Fibroblast of upper back skin (primary cell): ENCODE data around the gene POC5.
"Not testable (repeated sequence)": the region's sequence is repeated elsewhere in the genome, so short reads cannot be mapped to it uniquely, and the experiment has no call there.

Source experiments
- DNase-seq: peaks from one replicate; pipeline ENCODE4 v3.0.0-alpha.2; 2013

POC5 gene

GRCh38 chr5:75717082-75717922, at the start of gene POC5:
POC5 (minus strand) TSS chr5:75717437; CDS start chr5:75712937, 4,500 bp downstream.
- peak; percentile 96 for DNase-seq

DNA sequence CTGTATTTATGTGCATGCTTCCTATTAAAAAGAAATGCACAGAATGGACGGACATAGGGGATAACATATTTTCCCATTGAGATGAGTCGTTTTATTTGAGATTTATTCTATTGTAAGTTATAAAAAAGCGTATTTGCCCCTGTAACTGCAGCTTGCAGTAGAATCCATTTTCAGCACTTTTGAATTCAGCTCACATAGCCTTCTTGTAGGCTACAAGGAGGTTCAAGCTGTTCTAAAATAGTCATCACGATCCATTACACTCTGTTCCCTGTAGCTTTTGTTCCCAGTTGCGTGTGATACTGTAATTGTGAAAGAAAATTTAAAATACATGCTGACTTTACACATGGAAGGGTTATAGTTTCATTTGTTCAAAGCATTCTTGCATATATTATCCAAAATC, 40.9 kb upstream of the POC5 start:
- DNase-seq: no peak

DNA sequence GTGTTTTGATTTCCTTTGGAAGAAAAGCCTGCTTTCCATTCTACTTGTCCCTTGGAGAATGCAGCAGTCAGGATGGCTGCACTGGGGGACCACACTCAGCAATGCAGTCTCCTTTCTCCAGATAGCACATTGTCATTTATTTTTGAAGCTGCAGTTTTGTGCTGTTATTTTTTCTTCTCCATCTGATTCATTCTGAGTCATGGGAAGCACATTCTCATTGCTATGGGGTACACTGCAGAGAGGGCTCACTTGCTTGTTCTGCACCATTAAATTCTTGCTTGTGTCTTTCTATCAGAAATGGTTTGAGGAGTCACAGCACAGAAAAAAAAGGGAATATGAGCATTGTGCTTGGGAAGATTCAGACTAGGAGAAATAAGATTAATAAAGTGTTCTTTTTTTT, 39.7 kb upstream of the POC5 start:
- no peak for DNase-seq

- no peak for DNase-seq
Observed at GRCh38 chr5:75756211-75756610, 39.0 kb upstream of the POC5 start.

DNA sequence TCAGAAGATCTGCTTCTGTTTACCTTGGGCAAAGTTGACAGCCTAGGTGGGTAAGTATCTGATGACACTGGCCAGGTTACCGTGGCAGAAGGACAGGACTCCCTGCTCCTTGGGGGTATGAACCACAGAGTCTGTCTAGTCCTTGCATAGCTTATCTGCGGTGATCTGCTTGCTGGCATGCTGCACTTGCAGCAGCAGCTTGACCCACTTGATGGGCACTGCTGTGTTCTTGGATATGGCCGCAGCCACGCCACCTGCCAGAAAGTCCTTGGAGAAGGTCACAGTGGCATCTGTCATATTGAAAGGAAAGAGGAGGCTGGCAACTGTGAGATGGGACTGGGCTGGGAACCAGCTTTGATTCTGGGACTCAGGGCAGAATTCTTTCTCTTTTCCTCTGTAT, 35.9 kb upstream of the POC5 start:
- no peak for DNase-seq

- DNase-seq: no peak
Observed at GRCh38 chr5:75744355-75744754, 27.1 kb upstream of the POC5 start.

GRCh38 chr5:75736273-75736672, 19.0 kb upstream of the POC5 start:
- no peak for DNase-seq

GRCh38 chr5:75734913-75735789, 17.9 kb upstream of the POC5 start:
- DNase-seq: peak; percentile 1

GRCh38 chr5:75733767-75734166, 16.5 kb upstream of the POC5 start:
- no peak for DNase-seq

DNA sequence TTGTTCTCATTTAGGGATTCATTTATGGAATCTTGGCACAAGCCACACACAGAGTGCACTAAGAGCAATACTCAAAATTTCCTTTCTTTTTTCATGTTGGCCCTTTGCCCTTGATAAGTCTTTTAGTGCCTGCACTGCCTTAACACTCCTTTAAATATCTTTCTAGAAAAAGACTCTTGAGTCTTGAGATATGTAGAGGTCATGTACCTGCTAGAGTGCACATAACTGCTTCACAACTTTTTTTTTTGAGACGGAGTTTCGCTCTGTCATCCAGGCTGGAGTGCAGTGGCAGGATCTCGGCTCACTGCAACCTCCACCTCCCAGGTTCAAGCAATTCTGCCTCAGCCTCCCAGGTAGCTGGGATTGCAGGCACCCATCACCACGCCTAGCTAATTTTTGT, 14.3 kb upstream of the POC5 start:
- DNase-seq: not testable (repeated sequence)

GRCh38 chr5:75729321-75729720, 12.1 kb upstream of the POC5 start:
- no peak for DNase-seq

GRCh38 chr5:75727931-75728330, 10.7 kb upstream of the POC5 start:
- no peak for DNase-seq

- not testable (repeated sequence) for DNase-seq
Observed at GRCh38 chr5:75726224-75726623, 9.0 kb upstream of the POC5 start.

GRCh38 chr5:75723378-75723777, 6.1 kb upstream of the POC5 start:
- DNase-seq: no peak

GRCh38 chr5:75721573-75721972, 4.3 kb upstream of the POC5 start:
- no peak for DNase-seq

GRCh38 chr5:75720882-75721281, 3.6 kb upstream of the POC5 start:
- no peak for DNase-seq

DNA sequence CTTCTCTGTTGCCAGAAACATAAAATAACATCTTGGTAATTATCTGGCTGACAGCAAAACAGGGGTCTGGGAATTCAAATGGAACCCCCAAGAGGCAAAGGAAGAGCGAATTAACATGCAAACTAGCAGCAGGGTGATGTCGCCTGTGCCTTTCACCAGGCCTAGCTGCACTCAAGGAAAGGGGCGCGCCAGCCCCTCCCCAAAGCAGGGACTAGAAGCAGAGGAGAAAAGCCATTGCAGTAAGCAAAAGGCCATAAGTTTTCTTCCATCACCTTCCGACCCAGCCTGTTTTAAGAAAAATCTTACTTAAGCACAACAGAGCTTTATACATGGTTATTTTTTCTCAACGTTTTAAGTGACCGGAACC, 539 bp downstream of the POC5 start:
- DNase-seq: no peak

DNA sequence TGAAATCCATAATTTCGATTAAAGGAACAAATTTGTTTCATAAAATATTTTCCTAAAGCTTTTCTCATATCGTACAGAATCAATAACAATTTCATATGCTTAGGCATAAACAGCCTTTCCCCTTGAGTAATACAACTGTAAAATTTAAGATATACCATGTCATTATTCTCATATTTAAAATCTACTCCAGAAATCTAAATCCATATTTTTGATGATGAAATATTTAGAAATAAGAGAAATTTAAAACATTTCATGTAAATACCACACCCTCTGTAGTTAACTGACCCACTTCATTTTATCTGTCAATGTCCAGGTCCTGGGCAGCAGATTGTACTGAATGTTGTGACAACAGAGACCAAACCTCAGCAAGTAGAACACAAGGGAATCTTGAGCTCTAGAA, 5.1 kb downstream of the POC5 start:
- DNase-seq: no peak

GRCh38 chr5:75711151-75711550, 6.1 kb downstream of the POC5 start:
- DNase-seq: no peak

DNA sequence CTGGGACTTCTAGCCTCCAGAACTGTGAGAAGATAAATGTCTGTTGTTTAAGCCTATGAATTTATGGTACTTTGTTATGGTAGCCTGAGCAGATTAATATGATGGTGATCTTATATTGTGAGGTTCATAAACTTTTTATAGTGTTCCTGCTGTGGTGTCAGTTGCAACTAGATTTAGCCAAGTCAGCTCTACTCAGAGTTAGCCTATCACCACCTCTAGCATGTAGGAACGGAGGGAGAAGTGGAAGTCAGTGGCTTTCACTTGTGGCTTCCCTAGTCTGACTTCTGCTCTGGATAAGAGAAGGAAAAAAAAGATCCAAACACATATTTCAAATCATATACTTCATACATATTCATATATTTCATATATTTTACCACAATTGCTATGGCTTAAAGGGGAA, 6.6 kb downstream of the POC5 start:
- DNase-seq: no peak

DNA sequence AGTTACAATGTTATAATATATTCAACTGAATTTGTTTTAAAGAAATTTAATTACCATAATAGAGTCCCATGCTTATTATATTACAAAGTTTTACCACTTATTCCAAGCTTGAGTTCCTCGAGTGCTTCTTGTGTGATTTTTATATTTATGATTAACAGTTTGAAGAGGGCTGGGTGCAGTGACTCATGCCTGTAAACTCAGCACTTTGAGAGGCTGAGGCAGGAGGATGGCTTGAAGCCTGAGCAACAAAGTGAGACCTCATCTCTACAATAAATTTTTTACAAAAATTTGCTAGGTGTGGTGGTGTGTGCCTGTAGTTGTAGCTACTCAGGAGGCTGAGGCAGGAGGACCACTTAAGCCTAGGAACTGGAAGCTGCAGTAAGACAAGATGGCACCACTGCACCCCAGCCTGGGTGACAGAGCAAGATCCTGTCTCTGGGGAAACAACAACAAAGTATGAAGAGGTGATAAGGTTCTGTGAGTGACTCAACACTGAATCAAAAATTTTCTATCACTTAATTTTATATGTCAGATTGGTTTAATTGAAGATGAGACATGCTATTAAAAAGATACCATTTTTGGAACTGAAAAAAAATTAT, 9.2 kb downstream of the POC5 start:
- no peak for DNase-seq

- DNase-seq: no peak
Observed at GRCh38 chr5:75706775-75707174, 10.5 kb downstream of the POC5 start.

DNA sequence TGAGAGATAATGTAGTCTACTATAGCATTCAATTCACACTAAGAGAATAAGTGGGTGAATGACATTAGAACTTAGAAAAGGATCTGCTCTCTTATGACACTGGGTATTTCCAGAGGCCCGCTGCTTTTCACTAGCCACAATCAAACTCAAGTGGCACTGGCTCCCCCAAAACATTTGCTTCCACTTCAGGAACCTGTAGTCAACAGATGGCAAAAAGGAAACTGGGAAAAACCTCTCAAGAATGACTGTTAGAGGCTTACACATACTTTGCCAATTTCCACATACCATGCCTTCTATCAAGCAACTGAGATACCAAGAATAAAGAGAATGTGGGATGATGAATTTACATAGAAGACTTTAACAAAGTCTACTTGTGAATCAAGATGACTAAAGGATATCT, 11.2 kb downstream of the POC5 start:
- DNase-seq: peak; percentile 1

DNA sequence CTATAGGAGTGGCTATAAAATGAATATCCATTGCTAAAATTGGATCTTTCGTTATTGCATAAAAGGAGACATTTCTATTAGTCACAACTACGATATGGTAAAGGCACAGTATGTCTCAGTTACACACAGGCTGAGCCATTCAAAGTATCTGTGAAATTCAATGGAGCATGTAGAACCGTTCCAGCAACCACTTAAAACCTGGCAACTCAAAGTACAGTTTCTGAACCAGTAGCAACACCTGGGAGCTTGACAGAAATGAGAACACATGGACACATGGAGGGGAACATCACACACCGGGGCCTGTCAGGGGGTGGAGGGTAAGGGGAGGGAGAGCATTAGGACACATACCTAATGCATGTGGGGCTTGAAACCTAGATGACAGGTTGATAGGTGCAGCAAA, 15.4 kb downstream of the POC5 start:
- no peak for DNase-seq
